Measurements from ENCODE around the gene SASS6.
"Not testable (repeated sequence)": the region's sequence is repeated elsewhere in the genome, so short reads cannot be mapped to it uniquely, and the experiment has no call there.

SASS6 gene

GRCh38 chr1:100047235-100047708, 85.5 kb downstream of the SASS6 start:
- not testable (repeated sequence) for DNase-seq (ENCODE audit: low read depth)

GRCh38 chr1:100045206-100045605, 87.5 kb downstream of the SASS6 start:
- no peak for DNase-seq (ENCODE audit: low read depth)

DNA sequence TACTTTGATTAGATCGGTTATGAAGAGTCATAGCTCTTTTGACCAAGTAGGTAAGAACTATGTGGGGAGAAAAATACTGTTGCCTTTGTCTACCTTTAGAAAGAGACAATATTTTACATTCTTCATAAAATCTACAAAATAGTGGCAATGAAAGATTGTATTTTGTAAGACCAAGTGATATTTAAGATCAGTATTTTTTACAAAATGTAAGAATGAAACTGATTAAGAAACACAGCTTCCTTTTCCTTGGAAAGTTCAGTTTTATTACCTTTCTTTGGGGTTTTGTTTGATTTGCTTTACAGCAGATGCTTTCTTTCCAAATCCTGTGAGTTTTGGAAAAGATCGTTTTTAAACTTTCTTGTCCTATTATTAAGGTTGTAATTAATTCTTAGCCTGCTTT, 93.1 kb downstream of the SASS6 start:
- no peak for DNase-seq (ENCODE audit: low read depth)

DNA sequence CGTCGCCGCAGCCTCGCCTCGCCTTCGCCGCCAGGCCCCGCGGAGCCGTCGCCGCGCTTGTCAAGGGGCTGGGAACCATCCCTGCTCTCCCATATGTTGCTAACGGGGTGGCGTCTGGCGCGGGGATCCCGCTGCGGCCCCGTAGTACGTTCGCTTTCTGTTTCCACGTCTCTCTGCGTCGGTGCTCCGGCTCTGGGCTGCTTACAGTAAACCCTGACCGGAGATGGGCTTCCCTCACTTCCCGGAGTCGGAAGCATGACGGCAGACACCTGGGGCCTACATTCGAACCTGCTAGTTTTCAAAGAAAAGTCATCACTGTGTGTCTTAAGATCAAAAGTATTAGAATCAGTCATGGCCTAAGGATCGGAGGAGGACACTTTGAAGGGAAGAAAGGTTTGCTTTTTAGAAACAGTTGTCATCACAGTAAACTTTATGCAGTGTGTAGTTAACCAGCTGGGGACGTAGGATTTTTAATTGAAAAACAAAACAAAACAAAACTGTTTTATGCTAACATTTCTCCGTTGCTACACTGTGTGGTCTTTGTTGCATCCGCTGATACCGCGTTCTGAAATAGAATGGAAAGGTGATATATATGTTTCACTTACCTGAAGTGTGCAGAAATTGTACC, 94.0 kb downstream of the SASS6 start:
- peak; percentile 84 for DNase-seq (ENCODE audit: low read depth)

DNA sequence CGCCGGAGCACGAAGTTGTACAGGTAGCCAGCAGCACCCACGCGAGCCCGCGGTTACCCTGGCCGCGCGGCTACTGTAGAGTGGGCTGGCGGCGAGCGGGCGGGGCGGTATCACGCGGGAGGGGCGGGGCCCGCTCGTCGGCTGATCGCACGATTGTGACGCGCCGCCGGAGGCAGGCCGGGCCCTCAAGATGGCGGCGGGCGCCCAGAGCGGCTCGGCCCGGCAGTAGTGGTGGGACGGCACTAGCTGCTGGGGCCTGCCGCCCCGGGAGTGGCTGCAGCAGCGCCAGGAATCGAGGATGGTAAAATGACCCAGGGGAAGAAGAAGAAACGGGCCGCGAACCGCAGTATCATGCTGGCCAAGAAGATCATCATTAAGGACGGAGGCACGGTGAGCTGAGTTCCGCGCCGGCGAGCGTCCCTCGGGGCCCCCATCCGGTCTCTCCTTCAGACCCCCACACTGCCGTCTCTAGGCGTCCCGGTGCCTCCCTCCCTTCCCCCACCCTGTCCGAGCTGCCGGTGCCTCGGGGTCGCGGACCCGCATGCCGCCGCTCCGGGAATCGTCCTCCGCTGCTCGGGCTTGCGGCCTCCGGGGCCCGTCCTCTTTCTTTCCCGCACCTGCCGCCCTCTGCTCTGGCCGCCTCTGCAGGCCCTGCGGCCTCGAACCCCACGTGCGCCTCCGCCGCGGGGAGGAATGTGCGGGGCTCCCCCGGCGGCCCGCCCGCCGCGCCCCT, 94.6 kb downstream of the SASS6 start:
- peak; percentile 90 for DNase-seq (ENCODE audit: low read depth)

DNA sequence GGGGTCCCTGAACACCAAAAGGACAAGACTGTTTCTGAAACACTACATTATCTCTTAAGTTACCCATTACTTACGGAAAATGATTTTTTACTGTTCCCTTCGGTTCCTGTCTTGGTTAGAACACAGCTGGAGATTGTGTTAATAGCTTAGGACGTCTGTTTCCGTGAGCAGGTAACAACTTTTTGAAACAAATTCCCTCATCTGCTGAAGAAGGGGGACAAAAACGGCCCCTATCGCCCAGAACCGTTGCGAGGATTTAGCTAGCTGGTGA, 95.1 kb downstream of the SASS6 start:
- no peak for DNase-seq (ENCODE audit: low read depth)

GRCh38 chr1:100036718-100037655, 95.7 kb downstream of the SASS6 start:
- DNase-seq (ENCODE audit: low read depth): peak; percentile 54

- DNase-seq (ENCODE audit: low read depth): no peak
Observed at GRCh38 chr1:100035214-100035613, 97.5 kb downstream of the SASS6 start.

GRCh38 chr1:100034470-100034869, 98.3 kb downstream of the SASS6 start:
- peak; percentile 50 for DNase-seq (ENCODE audit: low read depth)
